K562 (cell line): ENCODE measurements around the gene PRLHR.

ENCODE experiments used
- AFF1 ChIP-seq, 2 experiments: fragments of 450-650 bp; IDR thresholded peaks; 2 replicates each; pipeline ENCODE4 v1.6.1; 2018; ENCODE audit warnings: mild to moderate bottlenecking in 2 of 2, low read depth in 1 of 2; ENCODE audit not compliant: partially characterized antibody in 2 of 2
- EGR1 ChIP-seq: fragments of 450-650 bp; conservative IDR thresholded peaks from 2 replicates; pipeline ENCODE4 v1.6.1; 2017; ENCODE audit warnings: mild to moderate bottlenecking
- NRF1 ChIP-seq, 2 experiments: fragments of 450-650 bp; IDR thresholded peaks in 1 of 2; conservative IDR thresholded peaks in 1 of 2; 2 replicates each; pipeline ENCODE4 v1.6.1; 2014; ENCODE audit warnings: mild to moderate bottlenecking in 2 of 2
- SREBF1 ChIP-seq: fragments of 150-350 bp; IDR thresholded peaks from 2 replicates; pipeline ENCODE4 v1.6.1; 2014; ENCODE audit warnings: antibody characterized with exemption, low read depth, low read length, borderline replicate concordance
- TARDBP ChIP-seq: fragments of 450-650 bp; IDR thresholded peaks from 2 replicates; pipeline ENCODE4 v1.6.1; 2016
- TF ChIP-seq, protein P1 (sequence below): IDR thresholded peaks from 2 replicates; pipeline ENCODE4 v1.6.1; 2012; ENCODE audit warnings: low read depth, low read length, improper control_type of control experiment, borderline replicate concordance
- TF ChIP-seq, protein P2 (sequence below), 3 experiments: IDR thresholded peaks in 2 of 3; conservative IDR thresholded peaks in 1 of 3; 2 replicates each; pipeline ENCODE4 v1.5.1; 2011 to 2012; ENCODE audit warnings: low read length in 3 of 3, mild to moderate bottlenecking in 3 of 3, control low read depth in 2 of 3, improper control_type of control experiment in 1 of 3, inconsistent platforms in 1 of 3, low read depth in 1 of 3, mixed read lengths in 1 of 3, moderate library complexity in 1 of 3; ENCODE audit not compliant: insufficient read depth in 2 of 3

DNA sequence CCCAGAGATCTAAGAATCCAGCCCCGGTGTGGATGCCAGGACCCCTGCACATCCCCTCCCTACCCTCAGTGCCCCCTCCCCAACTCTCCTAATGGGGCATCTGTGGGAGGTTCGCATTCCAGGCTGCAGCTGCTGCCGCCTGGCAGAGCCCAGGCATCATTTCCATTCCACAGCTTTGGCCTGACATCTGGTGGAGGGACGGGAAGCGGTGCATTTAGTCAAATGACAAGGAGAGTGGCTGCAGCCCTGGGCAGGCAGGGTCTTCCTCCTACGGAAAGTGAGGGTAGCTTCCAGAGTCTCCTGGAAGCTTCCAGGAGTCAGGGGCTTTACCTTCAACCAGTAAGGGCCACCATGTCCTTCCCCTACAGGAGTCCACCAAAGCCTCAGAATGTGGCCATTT, 30.8 kb downstream of the PRLHR start:
- TF ChIP-seq, protein P1, sequence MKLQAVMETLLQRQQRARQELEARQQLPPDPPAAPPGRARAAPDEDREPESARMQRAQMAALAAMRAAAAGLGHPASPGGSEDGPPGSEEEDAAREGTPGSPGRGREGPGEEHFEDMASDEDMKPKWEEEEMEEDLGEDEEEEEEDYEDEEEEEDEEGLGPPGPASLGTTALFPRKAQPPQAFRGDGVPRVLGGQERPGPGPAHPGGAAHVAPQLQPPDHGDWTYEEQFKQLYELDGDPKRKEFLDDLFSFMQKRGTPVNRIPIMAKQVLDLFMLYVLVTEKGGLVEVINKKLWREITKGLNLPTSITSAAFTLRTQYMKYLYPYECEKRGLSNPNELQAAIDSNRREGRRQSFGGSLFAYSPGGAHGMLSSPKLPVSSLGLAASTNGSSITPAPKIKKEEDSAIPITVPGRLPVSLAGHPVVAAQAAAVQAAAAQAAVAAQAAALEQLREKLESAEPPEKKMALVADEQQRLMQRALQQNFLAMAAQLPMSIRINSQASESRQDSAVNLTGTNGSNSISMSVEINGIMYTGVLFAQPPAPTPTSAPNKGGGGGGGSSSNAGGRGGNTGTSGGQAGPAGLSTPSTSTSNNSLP = no peak
- TF ChIP-seq, protein P2, sequence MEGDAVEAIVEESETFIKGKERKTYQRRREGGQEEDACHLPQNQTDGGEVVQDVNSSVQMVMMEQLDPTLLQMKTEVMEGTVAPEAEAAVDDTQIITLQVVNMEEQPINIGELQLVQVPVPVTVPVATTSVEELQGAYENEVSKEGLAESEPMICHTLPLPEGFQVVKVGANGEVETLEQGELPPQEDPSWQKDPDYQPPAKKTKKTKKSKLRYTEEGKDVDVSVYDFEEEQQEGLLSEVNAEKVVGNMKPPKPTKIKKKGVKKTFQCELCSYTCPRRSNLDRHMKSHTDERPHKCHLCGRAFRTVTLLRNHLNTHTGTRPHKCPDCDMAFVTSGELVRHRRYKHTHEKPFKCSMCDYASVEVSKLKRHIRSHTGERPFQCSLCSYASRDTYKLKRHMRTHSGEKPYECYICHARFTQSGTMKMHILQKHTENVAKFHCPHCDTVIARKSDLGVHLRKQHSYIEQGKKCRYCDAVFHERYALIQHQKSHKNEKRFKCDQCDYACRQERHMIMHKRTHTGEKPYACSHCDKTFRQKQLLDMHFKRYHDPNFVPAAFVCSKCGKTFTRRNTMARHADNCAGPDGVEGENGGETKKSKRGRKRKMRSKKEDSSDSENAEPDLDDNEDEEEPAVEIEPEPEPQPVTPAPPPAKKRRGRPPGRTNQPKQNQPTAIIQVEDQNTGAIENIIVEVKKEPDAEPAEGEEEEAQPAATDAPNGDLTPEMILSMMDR (IDR thresholded peaks at IDR 0.05 in 2 of 3, conservative IDR thresholded peaks at IDR 0.05 in 1 of 3; ENCODE audit: insufficient read depth in 2 of 3, low read depth in 1 of 3, low read length in 3 of 3) = peak; percentile 46 to 60 (median 53); a peak in 5 of 6 replicates
- TF ChIP-seq TARDBP (no peak), NRF1 (conservative IDR thresholded peaks at IDR 0.05 in 1 of 2, IDR thresholded peaks at IDR 0.05 in 1 of 2) (no peak), EGR1 (no peak), SREBF1 (no peak), AFF1 (IDR thresholded peaks at IDR 0.05; ENCODE audit: low read depth in 1 of 2, partially characterized antibody in 2 of 2) (no peak)
